ENCODE results near the gene ARHGAP24. TPM values are rescaled to one million over a fixed set of nuclear protein-coding genes. Genes with fewer than 3 reads are reported as not detected.

ARHGAP24 gene
- total and polyA plus RNA-seq, 2 experiments from 2014 or later = 5.1 to 8.6 TPM

- Histone ChIP-seq H3K4me1 (ENCODE audit: low read depth) (no peaks in the 10 kb centered on the region), H3K9me3 (ENCODE audit: low read depth) (no peaks in the 10 kb centered on the region), H3K36me3 (no peaks in the 10 kb centered on the region), H3K4me3 (no peak overlapping the region), H3K27me3 (no peaks in the 10 kb centered on the region), H3K27ac (no peak overlapping the region)
- TF ChIP-seq CTCF (IDR thresholded peaks at IDR 0.05; ENCODE audit: low read depth, low read length) = no peak
- peak in 1 of 2 donors; percentile 86 for DNase-seq (ENCODE audit: low read depth in 1 of 2, low spot score in 1 of 2)
Observed at GRCh38 chr4:85761803-85762528, 287.0 kb downstream of the ARHGAP24 start.

GRCh38 chr4:85762529-85762871, 287.6 kb downstream of the ARHGAP24 start:
- Histone ChIP-seq H3K4me3 (no peak overlapping the region), H3K27me3 (no peaks in the 10 kb centered on the region), H3K4me1 (ENCODE audit: low read depth) (no peaks in the 10 kb centered on the region), H3K36me3 (no peaks in the 10 kb centered on the region), H3K27ac (no peak overlapping the region), H3K9me3 (ENCODE audit: low read depth) (no peaks in the 10 kb centered on the region)
- DNase-seq (ENCODE audit: low read depth in 1 of 2, low spot score in 1 of 2) = peak in 1 of 2 donors; percentile 91
- no peak for TF ChIP-seq CTCF (IDR thresholded peaks at IDR 0.05; ENCODE audit: low read depth, low read length)

- no peak for TF ChIP-seq CTCF (IDR thresholded peaks at IDR 0.05; ENCODE audit: low read depth, low read length)
- no peaks in the 10 kb centered on the region for H3K36me3 ChIP-seq
- H3K4me3 ChIP-seq = no peak overlapping the region
- no peak overlapping the region for H3K27ac ChIP-seq
- DNase-seq (ENCODE audit: low read depth in 1 of 2, low spot score in 1 of 2) = no peak
- peaks cover 3% of the 10 kb centered on the region for H3K4me1 ChIP-seq (ENCODE audit: low read depth)
- no peaks in the 10 kb centered on the region for H3K27me3 ChIP-seq
- no peaks in the 10 kb centered on the region for H3K9me3 ChIP-seq (ENCODE audit: low read depth)
Observed at GRCh38 chr4:85763202-85763601, 288.3 kb downstream of the ARHGAP24 start.

- Histone ChIP-seq H3K36me3 (no peaks in the 10 kb centered on the region), H3K9me3 (ENCODE audit: low read depth) (no peaks in the 10 kb centered on the region), H3K27me3 (no peaks in the 10 kb centered on the region), H3K4me1 (ENCODE audit: low read depth) (peaks cover 3% of the 10 kb centered on the region), H3K4me3 (no peak overlapping the region), H3K27ac (no peak overlapping the region)
- no peak for DNase-seq (ENCODE audit: low read depth in 1 of 2, low spot score in 1 of 2)
- TF ChIP-seq CTCF (IDR thresholded peaks at IDR 0.05; ENCODE audit: low read depth, low read length) = no peak
Observed at GRCh38 chr4:85767649-85768048, 292.7 kb downstream of the ARHGAP24 start.

- DNase-seq (ENCODE audit: low read depth in 1 of 2, low spot score in 1 of 2) = no peak
- no peak overlapping the region for H3K27ac ChIP-seq
- peaks cover 3% of the 10 kb centered on the region for H3K4me1 ChIP-seq (ENCODE audit: low read depth)
- H3K4me3 ChIP-seq = no peak overlapping the region
- no peaks in the 10 kb centered on the region for H3K9me3 ChIP-seq (ENCODE audit: low read depth)
- H3K36me3 ChIP-seq = no peaks in the 10 kb centered on the region
- H3K27me3 ChIP-seq = no peaks in the 10 kb centered on the region
- no peak for TF ChIP-seq CTCF (IDR thresholded peaks at IDR 0.05; ENCODE audit: low read depth, low read length)
Observed at GRCh38 chr4:85769009-85769408, 294.1 kb downstream of the ARHGAP24 start.
